ENCODE results near the gene PPP1R36.
A peak's percentile ranks its signal among the peaks of the same experiment; 100 is the strongest.
"Not testable (repeated sequence)": the region's sequence is repeated elsewhere in the genome, so short reads cannot be mapped to it uniquely, and the experiment has no call there.

Gene PPP1R36

DNA sequence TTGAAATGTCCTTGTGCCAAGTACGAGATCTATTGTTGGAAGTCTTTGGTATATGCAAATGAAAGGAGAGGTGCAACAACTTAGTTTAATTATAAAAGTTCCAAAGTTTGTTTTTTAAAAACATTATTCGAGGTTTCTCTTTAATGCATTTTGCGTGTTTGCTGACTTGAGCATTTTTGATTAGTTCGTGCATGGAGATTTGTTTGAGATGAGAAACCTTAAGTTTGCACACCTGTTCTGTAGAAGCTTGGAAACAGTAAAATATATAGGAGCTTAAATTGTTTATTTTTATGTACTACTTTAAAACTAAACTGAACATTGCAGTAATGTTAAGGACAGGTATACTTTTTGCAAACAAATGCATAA, 6.9 kb upstream of the PPP1R36 start:
- no peaks in the 10 kb centered on the region for H3K36me3 ChIP-seq (ENCODE audit: control insufficient read depth in 1 of 2, insufficient read depth in 2 of 2, low read length in 2 of 2)
- H3K9me3 ChIP-seq (ENCODE audit: control insufficient read depth in 1 of 2, low read length in 2 of 2), result peaks cover 5 to 7% of the 10 kb centered on the region in 2 donors
- peak overlapping the region; percentile 53 to 62 for H3K4me3 ChIP-seq (ENCODE audit: low read depth in 1 of 2, low read length in 2 of 2)
- peaks cover 3 to 12% of the 10 kb centered on the region in 2 donors for H3K27me3 ChIP-seq (ENCODE audit: control insufficient read depth in 1 of 2, insufficient read depth in 2 of 2, low read length in 2 of 2)
- no peak overlapping the region for H3K9ac ChIP-seq (ENCODE audit: low read depth in 1 of 2, low read length in 2 of 2)
- H3K27ac ChIP-seq (ENCODE audit: low read depth, low read length), result no peak overlapping the region
- H3K4me1 ChIP-seq (ENCODE audit: control insufficient read depth in 1 of 2, insufficient read depth in 2 of 2, low read length in 2 of 2), result peaks cover 5 to 19% of the 10 kb centered on the region in 2 donors

DNA sequence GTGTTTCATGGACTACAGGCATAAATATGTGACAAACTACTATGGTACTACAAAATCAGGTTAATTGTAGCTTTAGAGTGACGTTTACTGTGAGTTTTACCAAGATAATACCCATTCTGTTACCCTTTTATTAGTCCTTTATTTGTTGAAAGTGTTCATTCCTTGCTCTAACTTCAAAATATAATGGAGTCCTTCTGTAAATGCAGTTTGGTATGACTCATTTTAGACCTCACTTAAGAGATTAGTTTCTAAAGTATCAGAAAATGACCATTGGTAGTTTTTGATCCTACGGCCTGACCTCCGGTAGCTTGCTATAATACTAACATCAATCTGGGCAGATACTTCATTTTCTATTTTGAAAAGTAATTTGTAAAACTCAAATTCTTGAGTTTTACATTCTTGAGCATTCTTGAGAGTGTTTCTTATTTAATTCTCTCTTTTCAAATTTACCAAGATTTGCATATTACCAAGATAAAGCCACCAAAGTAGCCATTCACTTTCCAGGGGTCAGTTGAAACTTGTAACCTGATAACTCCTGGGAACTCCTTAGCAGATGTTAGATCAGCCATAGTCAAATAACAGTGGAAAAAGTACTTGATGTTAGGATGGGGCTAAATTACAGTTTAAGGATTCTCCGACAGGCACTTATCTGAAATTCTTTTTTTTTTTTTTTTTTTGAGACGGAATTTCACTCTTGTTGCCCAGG, 5.0 kb upstream of the PPP1R36 start:
- Histone ChIP-seq H3K36me3 (ENCODE audit: control insufficient read depth in 1 of 2, insufficient read depth in 2 of 2, low read length in 2 of 2) (no peaks in the 10 kb centered on the region), H3K4me1 (ENCODE audit: control insufficient read depth in 1 of 2, insufficient read depth in 2 of 2, low read length in 2 of 2) (peaks cover 8 to 20% of the 10 kb centered on the region in 2 donors), H3K9me3 (ENCODE audit: control insufficient read depth in 1 of 2, low read length in 2 of 2) (peaks cover 5 to 7% of the 10 kb centered on the region in 2 donors), H3K27ac (ENCODE audit: low read depth, low read length) (no peak overlapping the region), H3K27me3 (ENCODE audit: control insufficient read depth in 1 of 2, insufficient read depth in 2 of 2, low read length in 2 of 2) (peaks cover 3 to 12% of the 10 kb centered on the region in 2 donors), H3K9ac (ENCODE audit: low read depth in 1 of 2, low read length in 2 of 2) (no peak overlapping the region), H3K4me3 (ENCODE audit: low read depth in 1 of 2, low read length in 2 of 2) (no peak overlapping the region)

DNA sequence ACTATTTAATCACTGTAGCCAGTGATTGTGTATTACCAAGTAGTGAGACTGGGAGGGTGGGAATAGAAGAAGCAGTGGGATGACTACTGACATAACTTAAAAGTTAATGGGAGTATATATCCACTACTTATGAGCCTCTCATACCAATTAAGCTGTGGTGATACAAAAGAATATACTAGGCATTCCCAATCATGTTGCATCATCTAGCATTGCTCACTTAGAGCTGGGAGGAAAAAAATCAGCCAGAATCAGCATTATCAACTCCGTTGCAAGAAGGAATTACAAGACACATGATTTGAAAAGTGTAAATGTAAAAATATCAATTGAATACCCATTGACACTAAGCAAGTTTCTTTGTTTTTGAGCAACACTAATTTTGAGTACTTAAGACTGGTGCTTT, 745 bp upstream of the PPP1R36 start:
- Histone ChIP-seq H3K4me3 (ENCODE audit: low read depth in 1 of 2, low read length in 2 of 2) (peak overlapping the region in 1 of 2 donors; percentile 71), H3K27me3 (ENCODE audit: control insufficient read depth in 1 of 2, insufficient read depth in 2 of 2, low read length in 2 of 2) (peaks cover 0 to 6% of the 10 kb centered on the region in 2 donors), H3K36me3 (ENCODE audit: control insufficient read depth in 1 of 2, insufficient read depth in 2 of 2, low read length in 2 of 2) (no peaks in the 10 kb centered on the region), H3K27ac (ENCODE audit: low read depth, low read length) (no peak overlapping the region), H3K4me1 (ENCODE audit: control insufficient read depth in 1 of 2, insufficient read depth in 2 of 2, low read length in 2 of 2) (peaks cover 8 to 11% of the 10 kb centered on the region in 2 donors), H3K9ac (ENCODE audit: low read depth in 1 of 2, low read length in 2 of 2) (peak overlapping the region in 1 of 2 donors; percentile 84), H3K9me3 (ENCODE audit: control insufficient read depth in 1 of 2, low read length in 2 of 2) (no peaks in the 10 kb centered on the region)

DNA sequence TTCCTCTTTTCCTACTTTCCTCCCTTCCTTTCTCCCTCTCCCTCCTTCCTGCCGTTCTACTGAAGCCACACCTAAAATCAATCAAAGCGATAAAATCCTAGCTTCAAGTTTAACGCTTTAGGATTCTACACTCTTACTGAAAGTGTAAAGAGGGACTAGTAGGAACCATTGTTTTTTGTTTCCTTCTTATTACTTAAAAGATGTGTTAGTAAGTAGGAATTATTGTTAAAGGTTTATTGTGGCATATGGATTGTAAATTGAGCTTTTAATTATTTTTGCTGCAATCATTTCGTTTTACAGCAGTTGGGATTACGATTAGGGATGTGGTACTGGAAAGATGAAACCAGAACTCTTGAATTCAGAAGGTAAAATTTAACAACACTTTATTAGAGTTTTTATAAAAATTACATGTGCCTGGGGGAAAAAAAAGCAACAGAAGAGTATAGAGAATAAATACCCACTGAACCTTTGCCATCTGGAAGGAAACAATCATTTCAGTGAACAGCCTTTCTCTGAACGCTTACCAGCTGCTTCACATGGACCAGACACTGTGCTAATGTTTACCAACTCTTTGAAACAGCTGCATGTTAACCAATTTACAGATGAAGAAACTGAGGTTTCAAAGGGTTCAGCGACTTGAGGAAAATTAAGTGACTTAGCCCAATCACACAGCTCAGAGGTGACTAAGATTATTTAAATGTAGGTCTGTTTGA, 1.0 kb downstream of the PPP1R36 start:
- Histone ChIP-seq H3K4me3 (ENCODE audit: low read depth in 1 of 2, low read length in 2 of 2) (peak overlapping the region; percentile 67 to 71), H3K4me1 (ENCODE audit: control insufficient read depth in 1 of 2, insufficient read depth in 2 of 2, low read length in 2 of 2) (peaks cover 13 to 17% of the 10 kb centered on the region in 2 donors), H3K9ac (ENCODE audit: low read depth in 1 of 2, low read length in 2 of 2) (peak overlapping the region; percentile 63 to 84), H3K9me3 (ENCODE audit: control insufficient read depth in 1 of 2, low read length in 2 of 2) (no peaks in the 10 kb centered on the region), H3K27me3 (ENCODE audit: control insufficient read depth in 1 of 2, insufficient read depth in 2 of 2, low read length in 2 of 2) (peaks cover 0 to 6% of the 10 kb centered on the region in 2 donors), H3K27ac (ENCODE audit: low read depth, low read length) (no peak overlapping the region), H3K36me3 (ENCODE audit: control insufficient read depth in 1 of 2, insufficient read depth in 2 of 2, low read length in 2 of 2) (no peaks in the 10 kb centered on the region)

DNA sequence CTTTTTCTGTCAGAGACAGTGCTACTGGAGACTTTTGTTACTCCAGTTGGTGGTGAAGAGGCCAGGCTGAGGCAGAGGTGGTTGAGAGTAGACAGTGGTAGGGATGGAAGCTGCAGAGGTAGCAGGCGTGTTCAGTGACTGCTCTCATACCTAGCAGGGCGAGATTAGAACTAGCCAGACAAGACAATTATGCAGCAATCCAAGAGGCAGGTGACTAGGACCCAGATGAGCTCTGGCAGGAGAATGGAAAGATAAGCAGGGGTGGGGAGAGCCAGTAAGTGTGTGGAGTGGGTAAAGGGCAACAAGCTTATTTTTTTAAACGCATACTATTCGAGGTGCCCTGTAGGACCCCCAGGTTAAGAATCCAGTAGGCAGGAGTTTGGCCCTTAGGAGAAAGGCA, 4.8 kb downstream of the PPP1R36 start:
- H3K4me3 ChIP-seq (ENCODE audit: low read depth in 1 of 2, low read length in 2 of 2), result peak overlapping the region; percentile 28 to 30
- no peak overlapping the region for H3K27ac ChIP-seq (ENCODE audit: low read depth, low read length)
- H3K36me3 ChIP-seq (ENCODE audit: control insufficient read depth in 1 of 2, insufficient read depth in 2 of 2, low read length in 2 of 2), result no peaks in the 10 kb centered on the region
- no peak overlapping the region for H3K9ac ChIP-seq (ENCODE audit: low read depth in 1 of 2, low read length in 2 of 2)
- peaks cover 0 to 6% of the 10 kb centered on the region in 2 donors for H3K27me3 ChIP-seq (ENCODE audit: control insufficient read depth in 1 of 2, insufficient read depth in 2 of 2, low read length in 2 of 2)
- no peaks in the 10 kb centered on the region for H3K9me3 ChIP-seq (ENCODE audit: control insufficient read depth in 1 of 2, low read length in 2 of 2)
- H3K4me1 ChIP-seq (ENCODE audit: control insufficient read depth in 1 of 2, insufficient read depth in 2 of 2, low read length in 2 of 2), result peaks cover 5 to 12% of the 10 kb centered on the region in 2 donors

DNA sequence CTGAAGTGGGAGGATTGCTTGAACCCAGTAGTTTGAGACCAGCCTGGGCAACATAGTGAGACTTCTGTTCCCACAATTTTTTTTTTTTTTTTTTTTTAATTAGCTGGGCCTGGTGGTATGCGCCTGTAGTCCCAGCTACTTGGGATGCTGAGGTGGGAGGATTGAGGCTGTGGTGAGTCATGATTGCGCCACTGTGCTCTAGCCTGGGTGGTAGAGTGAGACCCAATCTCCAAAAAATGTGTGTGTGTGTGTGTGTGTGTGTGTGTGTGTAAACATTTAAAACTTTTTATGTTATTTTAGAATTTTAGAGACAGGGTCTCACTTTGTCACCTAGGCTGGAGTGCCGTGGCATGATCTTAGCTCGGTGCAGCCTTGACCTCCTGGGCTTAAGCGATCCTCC, 6.8 kb downstream of the PPP1R36 start:
- peaks cover 5 to 6% of the 10 kb centered on the region in 2 donors for H3K4me1 ChIP-seq (ENCODE audit: control insufficient read depth in 1 of 2, insufficient read depth in 2 of 2, low read length in 2 of 2)
- H3K27ac ChIP-seq (ENCODE audit: low read depth, low read length), result no peak overlapping the region
- H3K36me3 ChIP-seq (ENCODE audit: control insufficient read depth in 1 of 2, insufficient read depth in 2 of 2, low read length in 2 of 2), result no peaks in the 10 kb centered on the region
- H3K4me3 ChIP-seq (ENCODE audit: low read depth in 1 of 2, low read length in 2 of 2), result no peak overlapping the region
- H3K27me3 ChIP-seq (ENCODE audit: control insufficient read depth in 1 of 2, insufficient read depth in 2 of 2, low read length in 2 of 2), result no peaks in the 10 kb centered on the region
- H3K9me3 ChIP-seq (ENCODE audit: control insufficient read depth in 1 of 2, low read length in 2 of 2), result no peaks in the 10 kb centered on the region
- H3K9ac ChIP-seq (ENCODE audit: low read depth in 1 of 2, low read length in 2 of 2), result no peak overlapping the region

DNA sequence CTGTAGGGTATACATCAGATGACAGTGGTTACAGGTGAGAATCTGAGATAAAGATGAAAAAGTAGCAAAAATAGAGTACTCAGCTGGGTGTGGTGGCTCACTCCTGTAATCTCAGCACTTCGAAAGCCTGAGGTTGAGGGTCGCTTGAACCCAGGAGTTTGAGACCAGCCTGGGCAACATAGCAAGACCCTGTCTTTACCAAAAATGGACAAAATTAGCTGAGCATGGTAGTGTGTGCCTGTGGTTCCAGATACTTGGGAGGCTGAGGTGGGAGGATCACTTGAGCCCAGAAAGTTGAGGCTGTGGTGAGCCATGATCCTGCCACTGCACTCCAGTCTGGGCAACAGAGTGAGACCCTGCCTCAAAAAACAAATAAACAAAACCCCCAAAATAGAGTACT, 8.5 kb downstream of the PPP1R36 start:
- not testable (repeated sequence) for H3K27me3 ChIP-seq (ENCODE audit: control insufficient read depth in 1 of 2, insufficient read depth in 2 of 2, low read length in 2 of 2); H3K9me3 ChIP-seq (ENCODE audit: control insufficient read depth in 1 of 2, low read length in 2 of 2); H3K4me1 ChIP-seq (ENCODE audit: control insufficient read depth in 1 of 2, insufficient read depth in 2 of 2, low read length in 2 of 2); H3K4me3 ChIP-seq (ENCODE audit: low read depth in 1 of 2, low read length in 2 of 2); H3K36me3 ChIP-seq (ENCODE audit: control insufficient read depth in 1 of 2, insufficient read depth in 2 of 2, low read length in 2 of 2); H3K9ac ChIP-seq (ENCODE audit: low read depth in 1 of 2, low read length in 2 of 2); H3K27ac ChIP-seq (ENCODE audit: low read depth, low read length)

DNA sequence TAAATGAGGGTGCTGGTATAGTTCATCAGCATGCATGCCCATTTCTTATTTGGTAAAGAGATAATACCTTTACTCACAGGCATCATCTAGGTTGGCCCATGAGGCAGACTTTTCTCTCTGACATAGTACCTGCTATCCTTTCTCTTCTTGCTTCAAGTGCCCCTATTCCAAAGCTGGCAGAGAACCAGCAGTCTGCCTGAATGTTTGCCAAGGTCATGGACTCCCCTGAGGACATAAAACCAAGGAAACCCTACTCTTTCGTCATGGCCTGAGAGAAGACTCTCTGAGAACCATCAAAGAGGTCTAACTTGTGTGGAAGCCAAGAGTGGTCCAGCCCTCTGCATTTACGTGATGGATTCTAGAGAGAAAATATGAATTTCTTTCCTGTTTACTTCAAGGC, 11.9 kb downstream of the PPP1R36 start:
- no peak overlapping the region for H3K27ac ChIP-seq (ENCODE audit: low read depth, low read length)
- H3K36me3 ChIP-seq (ENCODE audit: control insufficient read depth in 1 of 2, insufficient read depth in 2 of 2, low read length in 2 of 2), result no peaks in the 10 kb centered on the region

DNA sequence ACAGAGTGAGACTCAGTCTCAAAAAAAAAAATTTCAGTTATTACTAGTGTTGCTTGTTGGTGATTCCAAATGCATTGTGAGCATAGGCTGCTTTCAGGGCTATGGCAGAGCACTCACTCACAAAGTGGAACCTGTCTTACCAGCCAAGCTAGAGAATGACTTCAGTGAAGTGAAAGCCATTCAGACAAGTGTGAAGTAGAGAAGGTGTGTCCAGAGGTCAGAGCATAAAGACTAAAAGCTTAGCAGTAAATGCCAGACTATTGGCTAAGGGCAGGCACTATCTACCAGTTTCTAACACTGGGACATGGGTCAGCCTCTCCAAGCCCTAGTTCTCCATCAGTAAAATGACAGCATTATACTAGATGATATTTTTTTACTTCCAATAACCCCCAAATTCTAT, 12.7 kb downstream of the PPP1R36 start:
- Histone ChIP-seq H3K9me3 (ENCODE audit: control insufficient read depth in 1 of 2, low read length in 2 of 2) (no peaks in the 10 kb centered on the region), H3K27me3 (ENCODE audit: control insufficient read depth in 1 of 2, insufficient read depth in 2 of 2, low read length in 2 of 2) (no peaks in the 10 kb centered on the region), H3K27ac (ENCODE audit: low read depth, low read length) (no peak overlapping the region)

More for the DNA sequence above, 11.9 kb downstream of the PPP1R36 start:
- no peaks in the 10 kb centered on the region for H3K9me3 ChIP-seq (ENCODE audit: control insufficient read depth in 1 of 2, low read length in 2 of 2)
- no peaks in the 10 kb centered on the region for H3K4me1 ChIP-seq (ENCODE audit: control insufficient read depth in 1 of 2, insufficient read depth in 2 of 2, low read length in 2 of 2)
- no peak overlapping the region for H3K4me3 ChIP-seq (ENCODE audit: low read depth in 1 of 2, low read length in 2 of 2)
- H3K9ac ChIP-seq (ENCODE audit: low read depth in 1 of 2, low read length in 2 of 2), result no peak overlapping the region
- H3K27me3 ChIP-seq (ENCODE audit: control insufficient read depth in 1 of 2, insufficient read depth in 2 of 2, low read length in 2 of 2), result no peaks in the 10 kb centered on the region

DNA sequence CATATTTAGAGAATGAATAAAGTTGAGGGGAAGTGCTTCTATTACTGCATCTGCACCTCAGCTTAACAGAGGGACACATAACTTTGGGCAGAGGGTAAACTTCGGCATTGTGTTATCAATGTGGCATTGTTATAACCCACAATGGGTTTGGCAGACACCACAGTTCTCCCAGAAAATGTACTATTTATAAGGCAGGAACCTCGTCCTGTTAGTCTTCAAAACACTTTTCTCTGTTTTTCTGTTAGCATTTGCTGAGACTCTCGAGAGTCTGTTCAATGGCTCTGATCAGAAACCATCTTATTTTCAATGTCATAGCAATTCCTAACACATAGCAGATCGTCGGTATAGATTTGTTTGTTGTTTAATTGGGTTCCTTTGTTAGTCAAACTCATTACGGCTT, 13.9 kb downstream of the PPP1R36 start:
- Histone ChIP-seq H3K27ac (ENCODE audit: low read depth, low read length) (no peak overlapping the region), H3K36me3 (ENCODE audit: control insufficient read depth in 1 of 2, insufficient read depth in 2 of 2, low read length in 2 of 2) (no peaks in the 10 kb centered on the region), H3K4me3 (ENCODE audit: low read depth in 1 of 2, low read length in 2 of 2) (no peak overlapping the region), H3K9me3 (ENCODE audit: control insufficient read depth in 1 of 2, low read length in 2 of 2) (no peaks in the 10 kb centered on the region), H3K9ac (ENCODE audit: low read depth in 1 of 2, low read length in 2 of 2) (no peak overlapping the region), H3K27me3 (ENCODE audit: control insufficient read depth in 1 of 2, insufficient read depth in 2 of 2, low read length in 2 of 2) (no peaks in the 10 kb centered on the region), H3K4me1 (ENCODE audit: control insufficient read depth in 1 of 2, insufficient read depth in 2 of 2, low read length in 2 of 2) (no peaks in the 10 kb centered on the region)

More for the DNA sequence above, 12.7 kb downstream of the PPP1R36 start:
- H3K36me3 ChIP-seq (ENCODE audit: control insufficient read depth in 1 of 2, insufficient read depth in 2 of 2, low read length in 2 of 2), result no peaks in the 10 kb centered on the region
- no peaks in the 10 kb centered on the region for H3K4me1 ChIP-seq (ENCODE audit: control insufficient read depth in 1 of 2, insufficient read depth in 2 of 2, low read length in 2 of 2)
- H3K4me3 ChIP-seq (ENCODE audit: low read depth in 1 of 2, low read length in 2 of 2), result no peak overlapping the region
- no peak overlapping the region for H3K9ac ChIP-seq (ENCODE audit: low read depth in 1 of 2, low read length in 2 of 2)
